ENCODE results near the gene NEMF. TPM values are rescaled to one million over a fixed set of nuclear protein-coding genes. Genes with fewer than 3 reads are reported as not detected.
"Not testable (repeated sequence)": the region's sequence is repeated elsewhere in the genome, so short reads cannot be mapped to it uniquely, and the experiment has no call there.

Gene NEMF
- total RNA-seq, 1 donor from 2014 or later: 61.5 TPM

- Histone ChIP-seq H3K27ac (ENCODE audit: low read depth, low read length) (no peak overlapping the region), H3K4me1 (ENCODE audit: insufficient read depth, low read length) (peaks cover 16% of the 10 kb centered on the region), H3K9me3 (ENCODE audit: insufficient read depth, low read depth, low read length) (no peaks in the 10 kb centered on the region), H3K36me3 (ENCODE audit: insufficient read depth, low read length) (peaks cover 13% of the 10 kb centered on the region), H3K27me3 (ENCODE audit: insufficient read depth, low read length) (no peaks in the 10 kb centered on the region), H3K79me2 (ENCODE audit: insufficient read depth, low read length) (peaks cover 64% of the 10 kb centered on the region), H4K20me1 (ENCODE audit: insufficient read depth, low read length) (peaks cover 41% of the 10 kb centered on the region), H3K9ac (ENCODE audit: low read length) (peak overlapping the region; percentile 18), H2AFZ (ENCODE audit: low read depth, low read length) (no peak overlapping the region), H3K4me2 (ENCODE audit: low read length) (peak overlapping the region; percentile 94), H3K4me3 (ENCODE audit: insufficient read depth, low read depth, low read length) (peak overlapping the region; percentile 38)
- Mint-ChIP-seq H3K36me3 (ENCODE audit: low read depth, unreplicated experiment) (peaks cover 11% of the 10 kb centered on the region), H3K4me1 (ENCODE audit: low read depth, unreplicated experiment) (peaks cover 22% of the 10 kb centered on the region), H3K27me3 (ENCODE audit: low read depth, unreplicated experiment) (no peaks in the 10 kb centered on the region), H3K9me3 (ENCODE audit: unreplicated experiment) (no peaks in the 10 kb centered on the region), H3K27ac (ENCODE audit: unreplicated experiment) (no peak overlapping the region), H3K4me3 (ENCODE audit: unreplicated experiment) (peak overlapping the region; percentile 78)
- TF ChIP-seq EZH2 (IDR thresholded peaks at IDR 0.05; ENCODE audit: insufficient read depth, low read length): no peak
- TF ChIP-seq CTCF (IDR thresholded peaks at IDR 0.05; ENCODE audit: insufficient read depth, low read depth, low read length): peak; percentile 6
- no peak for FAIRE-seq
- no peak for DNase-seq (ENCODE audit: low read depth)
Observed at GRCh38 chr14:49896966-49897365, 44.4 kb upstream of the NEMF start.

GRCh38 chr14:49896272-49896671, 43.7 kb upstream of the NEMF start:
- not testable (repeated sequence) for H3K27ac ChIP-seq (ENCODE audit: low read depth, low read length); H3K27ac Mint-ChIP-seq (ENCODE audit: unreplicated experiment); H2AFZ ChIP-seq (ENCODE audit: low read depth, low read length); H3K9me3 ChIP-seq (ENCODE audit: insufficient read depth, low read depth, low read length); H3K9me3 Mint-ChIP-seq (ENCODE audit: unreplicated experiment); H3K27me3 Mint-ChIP-seq (ENCODE audit: low read depth, unreplicated experiment); DNase-seq (ENCODE audit: low read depth); FAIRE-seq; H3K27me3 ChIP-seq (ENCODE audit: insufficient read depth, low read length)
- Histone ChIP-seq H3K79me2 (ENCODE audit: insufficient read depth, low read length) (peaks cover 65% of the 10 kb centered on the region), H3K4me2 (ENCODE audit: low read length) (peak overlapping the region; percentile 94), H4K20me1 (ENCODE audit: insufficient read depth, low read length) (peaks cover 41% of the 10 kb centered on the region), H3K4me1 (ENCODE audit: insufficient read depth, low read length) (peaks cover 16% of the 10 kb centered on the region), H3K9ac (ENCODE audit: low read length) (peak overlapping the region; percentile 98), H3K4me3 (ENCODE audit: insufficient read depth, low read depth, low read length) (peak overlapping the region; percentile 96), H3K36me3 (ENCODE audit: insufficient read depth, low read length) (peaks cover 13% of the 10 kb centered on the region)
- H3K4me3 Mint-ChIP-seq (ENCODE audit: unreplicated experiment): peak overlapping the region; percentile 97
- H3K36me3 Mint-ChIP-seq (ENCODE audit: low read depth, unreplicated experiment): peaks cover 11% of the 10 kb centered on the region
- peaks cover 24% of the 10 kb centered on the region for H3K4me1 Mint-ChIP-seq (ENCODE audit: low read depth, unreplicated experiment)

- Mint-ChIP-seq H3K9me3 (ENCODE audit: unreplicated experiment) (no peaks in the 10 kb centered on the region), H3K27ac (ENCODE audit: unreplicated experiment) (no peak overlapping the region), H3K36me3 (ENCODE audit: low read depth, unreplicated experiment) (peaks cover 11% of the 10 kb centered on the region), H3K4me3 (ENCODE audit: unreplicated experiment) (peak overlapping the region; percentile 97), H3K27me3 (ENCODE audit: low read depth, unreplicated experiment) (no peaks in the 10 kb centered on the region), H3K4me1 (ENCODE audit: low read depth, unreplicated experiment) (peaks cover 24% of the 10 kb centered on the region)
- Histone ChIP-seq H3K9me3 (ENCODE audit: insufficient read depth, low read depth, low read length) (no peaks in the 10 kb centered on the region), H3K4me3 (ENCODE audit: insufficient read depth, low read depth, low read length) (peak overlapping the region; percentile 96), H3K4me2 (ENCODE audit: low read length) (peak overlapping the region; percentile 94), H3K36me3 (ENCODE audit: insufficient read depth, low read length) (peaks cover 13% of the 10 kb centered on the region), H3K27ac (ENCODE audit: low read depth, low read length) (peak overlapping the region; percentile 23), H3K27me3 (ENCODE audit: insufficient read depth, low read length) (no peaks in the 10 kb centered on the region), H2AFZ (ENCODE audit: low read depth, low read length) (no peak overlapping the region), H3K9ac (ENCODE audit: low read length) (peak overlapping the region; percentile 98), H3K4me1 (ENCODE audit: insufficient read depth, low read length) (peaks cover 16% of the 10 kb centered on the region), H3K79me2 (ENCODE audit: insufficient read depth, low read length) (peaks cover 65% of the 10 kb centered on the region), H4K20me1 (ENCODE audit: insufficient read depth, low read length) (peaks cover 41% of the 10 kb centered on the region)
- FAIRE-seq (no peak), DNase-seq (ENCODE audit: low read depth) (no peak)
- no peak for TF ChIP-seq EZH2 (IDR thresholded peaks at IDR 0.05; ENCODE audit: insufficient read depth, low read length)
- no peak for TF ChIP-seq CTCF (IDR thresholded peaks at IDR 0.05; ENCODE audit: insufficient read depth, low read depth, low read length)
Observed at GRCh38 chr14:49895480-49895879, 42.9 kb upstream of the NEMF start.

- DNase-seq (ENCODE audit: low read depth); H3K27me3 Mint-ChIP-seq (ENCODE audit: low read depth, unreplicated experiment); H3K9me3 ChIP-seq (ENCODE audit: insufficient read depth, low read depth, low read length); H3K9me3 Mint-ChIP-seq (ENCODE audit: unreplicated experiment); H2AFZ ChIP-seq (ENCODE audit: low read depth, low read length); H3K27me3 ChIP-seq (ENCODE audit: insufficient read depth, low read length): not testable (repeated sequence)
- Histone ChIP-seq H3K79me2 (ENCODE audit: insufficient read depth, low read length) (peaks cover 65% of the 10 kb centered on the region), H3K4me1 (ENCODE audit: insufficient read depth, low read length) (peaks cover 16% of the 10 kb centered on the region), H3K36me3 (ENCODE audit: insufficient read depth, low read length) (peaks cover 13% of the 10 kb centered on the region), H3K9ac (ENCODE audit: low read length) (peak overlapping the region; percentile 98), H4K20me1 (ENCODE audit: insufficient read depth, low read length) (peaks cover 41% of the 10 kb centered on the region), H3K4me3 (ENCODE audit: insufficient read depth, low read depth, low read length) (peak overlapping the region; percentile 96), H3K4me2 (ENCODE audit: low read length) (peak overlapping the region; percentile 94), H3K27ac (ENCODE audit: low read depth, low read length) (peak overlapping the region; percentile 98)
- FAIRE-seq: peak; percentile 32
- peak overlapping the region; percentile 97 for H3K4me3 Mint-ChIP-seq (ENCODE audit: unreplicated experiment)
- peaks cover 11% of the 10 kb centered on the region for H3K36me3 Mint-ChIP-seq (ENCODE audit: low read depth, unreplicated experiment)
- peaks cover 24% of the 10 kb centered on the region for H3K4me1 Mint-ChIP-seq (ENCODE audit: low read depth, unreplicated experiment)
- peak overlapping the region; percentile 96 for H3K27ac Mint-ChIP-seq (ENCODE audit: unreplicated experiment)
Observed at GRCh38 chr14:49894214-49895107, 41.9 kb upstream of the NEMF start.
